ENCODE data around the gene TFG.

TFG gene

GRCh38 chr3:100776746-100777145 is 67.5 kb downstream of the TFG start:
- H2AFZ ChIP-seq, result no peak overlapping the region
- no peak overlapping the region for H3K9ac ChIP-seq
- H3K9me3 ChIP-seq (ENCODE audit: control insufficient read depth, low read length), result no peaks in the 10 kb centered on the region
- H3K36me3 ChIP-seq (ENCODE audit: control insufficient read depth, insufficient read depth, low read length), result no peaks in the 10 kb centered on the region
- TF ChIP-seq, protein P1, sequence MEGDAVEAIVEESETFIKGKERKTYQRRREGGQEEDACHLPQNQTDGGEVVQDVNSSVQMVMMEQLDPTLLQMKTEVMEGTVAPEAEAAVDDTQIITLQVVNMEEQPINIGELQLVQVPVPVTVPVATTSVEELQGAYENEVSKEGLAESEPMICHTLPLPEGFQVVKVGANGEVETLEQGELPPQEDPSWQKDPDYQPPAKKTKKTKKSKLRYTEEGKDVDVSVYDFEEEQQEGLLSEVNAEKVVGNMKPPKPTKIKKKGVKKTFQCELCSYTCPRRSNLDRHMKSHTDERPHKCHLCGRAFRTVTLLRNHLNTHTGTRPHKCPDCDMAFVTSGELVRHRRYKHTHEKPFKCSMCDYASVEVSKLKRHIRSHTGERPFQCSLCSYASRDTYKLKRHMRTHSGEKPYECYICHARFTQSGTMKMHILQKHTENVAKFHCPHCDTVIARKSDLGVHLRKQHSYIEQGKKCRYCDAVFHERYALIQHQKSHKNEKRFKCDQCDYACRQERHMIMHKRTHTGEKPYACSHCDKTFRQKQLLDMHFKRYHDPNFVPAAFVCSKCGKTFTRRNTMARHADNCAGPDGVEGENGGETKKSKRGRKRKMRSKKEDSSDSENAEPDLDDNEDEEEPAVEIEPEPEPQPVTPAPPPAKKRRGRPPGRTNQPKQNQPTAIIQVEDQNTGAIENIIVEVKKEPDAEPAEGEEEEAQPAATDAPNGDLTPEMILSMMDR (IDR thresholded peaks at IDR 0.05), result no peak
- H3K4me3 ChIP-seq (ENCODE audit: low read depth, low read length), result no peak overlapping the region
- no peak overlapping the region for H3K27ac ChIP-seq
- no peaks in the 10 kb centered on the region for H3K4me1 ChIP-seq
- no peaks in the 10 kb centered on the region for H3K79me2 ChIP-seq
- no peak overlapping the region for H3K4me2 ChIP-seq (ENCODE audit: low read length)
- H3K27me3 ChIP-seq (ENCODE audit: control insufficient read depth, insufficient read depth, low read length), result no peaks in the 10 kb centered on the region

DNA sequence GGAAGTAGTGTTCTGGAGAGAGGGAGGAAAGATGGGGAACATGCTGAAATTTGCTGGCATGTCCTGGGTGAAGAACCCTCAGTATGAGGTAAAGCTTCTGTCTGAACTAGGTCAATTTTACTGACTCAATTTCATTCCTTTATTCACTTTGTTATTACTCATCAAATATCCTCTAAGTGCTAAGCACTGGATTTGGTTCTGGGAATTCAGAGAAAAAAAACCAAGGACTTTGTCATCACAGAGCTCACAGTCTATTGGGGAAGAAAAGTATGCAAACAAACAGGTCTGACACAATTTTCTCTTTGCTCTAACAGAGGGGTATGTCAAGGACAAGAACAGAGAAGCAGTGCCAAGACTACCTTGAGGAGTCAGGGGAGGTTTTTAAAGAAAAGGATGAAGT is 68.0 kb downstream of the TFG start:
- no peak overlapping the region for H3K27ac ChIP-seq
- no peaks in the 10 kb centered on the region for H3K79me2 ChIP-seq
- H3K4me3 ChIP-seq (ENCODE audit: low read depth, low read length), result no peak overlapping the region
- TF ChIP-seq, protein P1 (IDR thresholded peaks at IDR 0.05), result no peak
- H3K4me2 ChIP-seq (ENCODE audit: low read length), result no peak overlapping the region
- no peaks in the 10 kb centered on the region for H3K36me3 ChIP-seq (ENCODE audit: control insufficient read depth, insufficient read depth, low read length)
- H3K27me3 ChIP-seq (ENCODE audit: control insufficient read depth, insufficient read depth, low read length), result no peaks in the 10 kb centered on the region
- no peaks in the 10 kb centered on the region for H3K9me3 ChIP-seq (ENCODE audit: control insufficient read depth, low read length)
- H3K9ac ChIP-seq, result no peak overlapping the region
- peaks cover 1% of the 10 kb centered on the region for H3K4me1 ChIP-seq
- no peak overlapping the region for H2AFZ ChIP-seq

GRCh38 chr3:100779480-100779879 is 70.2 kb downstream of the TFG start:
- H3K9ac ChIP-seq, result no peak overlapping the region
- H3K4me2 ChIP-seq (ENCODE audit: low read length), result no peak overlapping the region
- H3K4me3 ChIP-seq (ENCODE audit: low read depth, low read length), result no peak overlapping the region
- no peaks in the 10 kb centered on the region for H3K79me2 ChIP-seq
- H2AFZ ChIP-seq, result no peak overlapping the region
- H3K27ac ChIP-seq, result no peak overlapping the region
- H3K9me3 ChIP-seq (ENCODE audit: control insufficient read depth, low read length), result no peaks in the 10 kb centered on the region
- TF ChIP-seq, protein P1 (IDR thresholded peaks at IDR 0.05), result no peak
- no peaks in the 10 kb centered on the region for H3K36me3 ChIP-seq (ENCODE audit: control insufficient read depth, insufficient read depth, low read length)
- H3K27me3 ChIP-seq (ENCODE audit: control insufficient read depth, insufficient read depth, low read length), result no peaks in the 10 kb centered on the region
- peaks cover 14% of the 10 kb centered on the region for H3K4me1 ChIP-seq

GRCh38 chr3:100780071-100780622 is 70.9 kb downstream of the TFG start:
- H3K4me2 ChIP-seq (ENCODE audit: low read length), result no peak overlapping the region

GRCh38 chr3:100781301-100781700 is 72.0 kb downstream of the TFG start:
- Histone ChIP-seq H2AFZ (no peak overlapping the region), H3K27ac (no peak overlapping the region), H3K4me3 (ENCODE audit: low read depth, low read length) (no peak overlapping the region), H3K36me3 (ENCODE audit: control insufficient read depth, insufficient read depth, low read length) (no peaks in the 10 kb centered on the region), H3K27me3 (ENCODE audit: control insufficient read depth, insufficient read depth, low read length) (no peaks in the 10 kb centered on the region), H3K4me1 (peaks cover 14% of the 10 kb centered on the region), H3K79me2 (no peaks in the 10 kb centered on the region), H3K9ac (no peak overlapping the region), H3K9me3 (ENCODE audit: control insufficient read depth, low read length) (no peaks in the 10 kb centered on the region), H3K4me2 (ENCODE audit: low read length) (no peak overlapping the region)
- TF ChIP-seq, protein P1 (IDR thresholded peaks at IDR 0.05), result no peak

More at GRCh38 chr3:100780071-100780622, 70.9 kb downstream of the TFG start:
- TF ChIP-seq, protein P1 (IDR thresholded peaks at IDR 0.05), result no peak
- Histone ChIP-seq H3K27ac (no peak overlapping the region), H3K27me3 (ENCODE audit: control insufficient read depth, insufficient read depth, low read length) (no peaks in the 10 kb centered on the region), H3K9me3 (ENCODE audit: control insufficient read depth, low read length) (no peaks in the 10 kb centered on the region), H3K79me2 (no peaks in the 10 kb centered on the region), H3K36me3 (ENCODE audit: control insufficient read depth, insufficient read depth, low read length) (no peaks in the 10 kb centered on the region), H3K9ac (no peak overlapping the region), H3K4me3 (ENCODE audit: low read depth, low read length) (no peak overlapping the region), H3K4me1 (peaks cover 14% of the 10 kb centered on the region), H2AFZ (no peak overlapping the region)

Data from parathyroid adenoma (tissue), 2 donors.